SHP77 (cell line): ENCODE results near the gene FOXA2.
"Not testable (repeated sequence)": the region's sequence is repeated elsewhere in the genome, so short reads cannot be mapped to it uniquely, and the experiment has no call there.

Experiments used
- DNase-seq, 2 experiments: peaks; one replicate each; lab custom pipeline; 2025; lab: John Stamatoyannopoulos, UW

FOXA2 gene

GRCh38 chr20:22567944-22568871 lies 16.2 kb downstream of the FOXA2 start:
- no peak for DNase-seq

DNA sequence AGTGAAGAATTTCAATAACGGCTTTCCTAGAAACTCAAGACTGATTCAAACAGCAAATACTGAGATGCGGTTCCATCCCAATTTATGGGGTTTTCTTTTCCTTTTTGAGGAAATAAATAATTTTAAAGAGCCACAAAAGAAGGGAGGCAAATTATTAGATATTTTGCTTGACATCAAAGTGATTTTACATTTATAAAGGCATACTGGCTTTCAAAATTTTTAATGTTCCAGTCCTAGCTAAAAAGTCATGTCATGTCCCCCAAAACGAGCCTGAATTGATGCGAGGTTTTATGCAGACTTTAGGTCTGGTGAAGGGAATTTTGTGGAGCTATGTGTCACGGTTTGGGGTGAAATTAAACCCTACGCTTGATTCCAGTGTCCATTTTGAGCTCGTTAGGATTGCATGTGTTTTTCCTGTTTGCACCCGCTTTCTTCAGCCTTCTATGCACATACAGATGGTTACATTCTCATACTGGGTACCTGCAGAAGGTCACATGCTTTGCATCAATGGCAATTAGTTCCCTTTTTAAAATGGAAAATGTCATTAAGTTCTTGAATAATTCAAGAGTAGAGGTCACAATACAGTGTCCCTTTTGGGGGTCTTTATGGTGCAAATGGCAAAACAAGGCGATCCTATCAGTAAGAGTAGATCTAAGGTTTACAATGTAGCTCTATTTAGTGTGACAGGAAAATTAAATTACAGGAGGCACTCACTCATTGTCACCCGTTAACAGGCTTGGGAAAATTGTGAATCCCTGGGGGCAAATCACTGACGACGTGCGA lies 17.3 kb downstream of the FOXA2 start:
- DNase-seq: no peak

DNA sequence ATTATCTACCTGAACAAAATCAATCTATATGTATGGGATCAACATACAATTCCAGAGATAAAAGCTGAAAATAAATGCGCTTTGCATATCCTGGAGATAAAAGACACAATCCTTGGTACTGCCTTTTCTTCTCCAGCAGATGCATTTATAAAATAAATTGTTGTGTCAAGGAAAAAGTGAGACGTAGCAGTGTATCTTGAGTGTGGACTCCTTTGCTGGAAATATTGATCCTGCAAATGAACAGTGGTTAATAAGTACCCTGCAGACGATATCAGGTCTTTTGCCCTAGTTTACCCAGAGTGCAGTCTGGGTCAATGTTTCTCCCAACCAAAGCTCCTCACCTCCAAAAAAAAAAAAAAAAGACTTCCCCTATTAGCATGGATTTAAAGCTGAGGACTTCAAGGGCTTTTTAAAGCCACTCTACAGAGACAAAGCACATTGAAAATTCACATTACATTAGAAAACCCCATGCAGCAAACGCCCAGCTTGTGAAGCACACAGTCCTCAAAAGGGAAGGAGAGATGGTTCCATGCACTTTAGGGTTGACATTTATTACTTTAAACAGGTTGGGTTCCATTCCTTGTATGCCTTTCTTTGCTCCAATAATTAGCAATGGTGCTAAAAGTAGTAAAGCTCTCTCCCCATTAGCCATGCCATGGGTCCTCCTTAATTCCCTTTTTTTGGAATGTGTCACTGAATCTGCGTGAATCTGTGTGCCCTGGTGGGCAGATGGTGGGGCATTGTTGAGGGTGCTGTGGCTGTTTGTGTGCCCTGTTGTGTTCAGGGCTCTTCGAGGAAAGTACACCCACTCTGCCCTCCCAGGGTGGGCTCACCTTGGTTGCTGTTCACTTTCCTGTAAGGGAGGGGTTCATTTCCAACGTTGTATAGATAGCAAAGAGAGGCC lies 21.1 kb downstream of the FOXA2 start:
- DNase-seq: no peak

- DNase-seq: no peak
Measured at GRCh38 chr20:22562620-22563019, 21.8 kb downstream of the FOXA2 start.

- DNase-seq: no peak
Measured at GRCh38 chr20:22561965-22562577, 22.3 kb downstream of the FOXA2 start.

GRCh38 chr20:22560817-22561216 lies 23.6 kb downstream of the FOXA2 start:
- no peak for DNase-seq

DNA sequence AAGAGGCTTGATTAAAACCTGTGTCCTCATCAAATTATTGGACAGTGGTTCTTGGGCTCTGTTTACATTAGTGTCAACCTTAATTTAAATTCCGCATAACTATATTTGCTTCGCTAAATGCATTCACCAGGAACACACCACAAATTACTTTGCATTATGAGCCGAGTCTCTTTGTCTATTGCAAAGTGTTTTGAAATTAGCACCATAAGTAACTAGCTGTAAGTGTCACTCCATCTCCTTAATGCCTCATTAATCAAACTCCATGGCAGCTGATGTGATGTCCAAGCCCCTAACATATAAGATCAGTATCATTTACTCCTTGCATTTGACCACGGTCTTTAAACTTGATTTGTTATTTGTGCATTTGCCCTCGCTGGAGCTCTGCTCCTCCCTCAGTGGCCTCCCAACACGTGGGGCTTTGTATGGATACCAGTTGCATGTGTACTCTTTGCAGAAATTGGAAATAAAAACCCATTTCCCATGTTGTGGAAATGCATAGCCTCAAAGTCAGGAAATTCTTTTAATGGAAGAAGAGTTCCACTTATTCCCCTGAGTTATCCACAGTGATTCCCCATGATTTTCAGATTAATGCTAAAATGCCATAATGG lies 24.6 kb downstream of the FOXA2 start:
- no peak for DNase-seq

DNA sequence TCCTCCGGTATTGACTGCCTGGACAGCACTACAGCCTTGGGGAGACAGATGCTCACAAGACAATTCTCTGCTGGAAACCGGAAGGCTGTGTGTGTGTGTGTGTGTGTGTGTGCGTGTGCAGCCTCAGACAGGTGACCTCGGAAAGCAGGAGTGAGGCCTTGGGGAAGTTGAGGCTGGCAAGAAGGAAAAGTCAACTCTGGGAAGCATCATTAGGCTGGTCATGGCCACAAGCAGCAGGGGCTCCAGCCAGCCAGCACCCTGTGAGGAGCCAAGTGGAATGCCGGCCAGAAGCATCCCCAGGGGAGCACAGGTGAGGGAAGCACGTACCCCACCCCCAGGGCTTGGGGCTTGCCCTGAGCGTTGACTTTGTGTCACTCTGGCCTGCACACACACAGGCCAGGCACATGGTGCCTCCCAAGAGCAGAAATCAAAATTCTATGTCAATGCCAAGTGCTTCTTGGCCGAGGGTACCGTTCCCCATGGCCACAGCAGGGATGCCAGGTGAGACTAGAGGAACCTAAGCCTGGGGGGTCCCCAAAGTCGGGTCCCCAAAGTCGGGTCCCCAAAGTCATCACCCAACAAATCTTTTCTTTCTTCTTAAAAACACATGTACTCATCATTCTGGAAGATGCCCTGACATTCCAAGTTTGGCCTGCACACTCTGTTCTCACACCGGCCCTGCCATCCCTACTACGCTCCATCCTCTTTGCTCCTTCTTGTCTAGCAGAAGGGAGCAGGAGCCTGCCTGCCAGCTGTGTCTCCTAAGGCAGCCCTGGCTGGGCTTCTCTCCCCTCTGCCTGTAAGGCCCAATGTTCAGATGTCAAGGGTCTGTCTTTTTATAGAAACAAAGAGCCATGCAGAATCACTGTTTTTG lies 26.7 kb downstream of the FOXA2 start:
- DNase-seq: no peak

- no peak for DNase-seq
Measured at GRCh38 chr20:22556565-22557056, 27.8 kb downstream of the FOXA2 start.

DNA sequence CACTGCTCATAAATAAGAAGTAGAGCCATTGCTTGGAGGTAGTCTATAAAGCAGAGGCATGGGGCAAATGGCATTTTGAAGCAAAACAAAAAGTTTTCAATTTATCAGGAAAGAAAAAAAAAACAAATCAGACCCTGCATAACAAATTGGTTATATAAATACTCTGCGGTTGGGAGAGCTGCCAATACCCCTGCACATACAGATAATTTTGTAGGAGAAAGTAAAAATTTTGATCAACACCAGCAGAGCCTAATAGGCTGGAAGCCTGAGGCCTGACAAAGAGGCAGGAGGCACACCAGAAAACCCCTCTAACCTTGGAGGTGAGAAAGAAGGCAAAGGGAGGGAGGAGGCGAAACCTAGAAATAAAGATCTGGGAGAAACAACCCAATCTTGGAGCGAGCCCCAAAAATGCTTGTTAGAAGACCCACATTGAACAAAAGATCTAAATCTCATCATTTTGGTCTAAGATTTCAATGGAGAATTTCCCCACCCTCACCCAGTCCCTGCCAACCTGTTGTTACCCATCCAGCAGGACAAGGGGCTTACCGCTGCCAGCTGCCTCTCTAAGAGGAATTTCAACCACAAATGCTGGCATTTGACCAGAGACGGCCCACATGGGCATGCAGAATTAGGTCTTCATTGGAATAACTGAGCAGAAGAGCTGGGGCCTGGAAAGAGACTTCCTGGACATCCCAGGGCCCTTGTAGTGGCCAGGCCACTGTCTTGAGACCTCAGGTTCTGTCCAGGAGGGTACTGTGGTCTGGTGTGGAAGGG lies 28.4 kb downstream of the FOXA2 start:
- DNase-seq: no peak

DNA sequence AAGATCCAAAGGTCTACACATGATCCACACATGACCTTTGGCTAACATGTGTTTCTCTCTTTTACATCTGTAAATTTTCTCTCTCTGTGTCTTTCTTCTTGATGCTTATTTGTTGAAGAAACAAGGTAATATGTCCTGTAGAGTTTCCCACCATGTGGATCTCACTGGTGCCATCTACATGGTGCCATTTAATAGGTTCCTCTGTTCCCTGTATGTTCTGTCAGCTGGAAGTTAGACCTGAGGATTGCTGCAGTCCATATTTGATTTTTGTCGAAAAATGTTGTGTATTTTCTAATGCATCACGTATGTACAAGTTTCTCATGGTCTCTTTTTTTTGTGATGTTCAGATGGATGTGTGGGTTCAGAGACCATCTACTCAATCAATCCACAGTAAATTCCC lies 30.0 kb downstream of the FOXA2 start:
- DNase-seq: no peak

DNA sequence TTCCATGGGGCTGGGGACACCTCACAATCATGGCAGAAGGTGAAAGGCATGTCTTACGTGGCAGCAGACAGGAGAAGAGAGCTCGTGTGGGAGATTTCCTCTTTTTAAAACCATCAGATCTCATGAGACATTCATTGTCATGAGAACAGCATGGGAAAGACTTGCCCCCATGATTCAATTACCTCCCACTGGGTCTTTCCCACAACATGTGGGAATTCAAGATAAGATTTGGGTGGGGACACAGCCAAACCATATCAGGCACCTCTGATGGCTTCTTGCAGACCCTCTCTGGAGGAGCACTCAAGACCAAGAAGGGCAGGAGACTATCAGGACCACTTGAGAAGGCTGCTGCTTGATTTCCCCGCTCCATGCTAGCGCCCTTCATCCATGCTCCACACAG lies 33.9 kb downstream of the FOXA2 start:
- not testable (repeated sequence) for DNase-seq

- DNase-seq: no peak
Measured at GRCh38 chr20:22548040-22548439, 36.3 kb downstream of the FOXA2 start.

- DNase-seq: peak; percentile 12 to 20
Measured at GRCh38 chr20:22546344-22546743, 38.0 kb downstream of the FOXA2 start.

GRCh38 chr20:22545045-22545444 lies 39.3 kb downstream of the FOXA2 start:
- DNase-seq: no peak

DNA sequence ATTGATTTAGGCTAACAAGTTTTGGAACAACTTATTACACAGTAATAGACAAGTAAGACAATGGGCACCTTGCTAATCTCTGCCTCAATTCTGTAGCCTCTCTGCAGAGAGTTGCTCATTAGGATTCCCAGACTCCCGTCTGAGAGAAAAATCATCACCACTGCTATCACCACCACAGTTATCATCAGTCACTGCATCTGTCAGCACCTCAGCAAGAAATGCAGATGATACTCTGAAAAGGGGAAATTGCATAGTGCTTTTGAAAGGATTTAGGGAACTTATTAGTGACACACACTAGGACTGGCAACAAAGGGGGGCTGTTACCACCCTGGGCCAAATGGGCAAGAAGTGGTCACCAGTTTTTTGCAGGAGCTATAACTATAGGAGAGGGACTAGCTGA lies 39.9 kb downstream of the FOXA2 start:
- no peak for DNase-seq

DNA sequence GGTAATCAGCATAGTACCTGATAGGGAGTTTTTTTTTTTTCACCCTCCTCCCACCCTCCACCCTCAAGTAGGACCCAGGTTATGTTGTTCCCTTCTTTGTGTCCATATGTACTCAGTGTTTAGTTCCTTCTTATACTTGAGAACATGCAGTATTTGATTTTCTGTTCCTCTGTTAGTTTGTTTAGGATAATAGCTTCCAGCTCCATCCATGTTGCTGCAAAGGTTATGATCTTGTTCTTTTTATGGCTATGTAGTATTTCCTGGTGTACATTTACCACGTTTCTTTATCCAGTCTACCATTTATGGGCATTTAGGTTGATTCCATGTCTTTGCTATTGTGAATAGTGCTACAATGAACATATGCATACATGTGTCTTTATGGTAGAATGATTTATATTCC lies 41.9 kb downstream of the FOXA2 start:
- DNase-seq: no peak

DNA sequence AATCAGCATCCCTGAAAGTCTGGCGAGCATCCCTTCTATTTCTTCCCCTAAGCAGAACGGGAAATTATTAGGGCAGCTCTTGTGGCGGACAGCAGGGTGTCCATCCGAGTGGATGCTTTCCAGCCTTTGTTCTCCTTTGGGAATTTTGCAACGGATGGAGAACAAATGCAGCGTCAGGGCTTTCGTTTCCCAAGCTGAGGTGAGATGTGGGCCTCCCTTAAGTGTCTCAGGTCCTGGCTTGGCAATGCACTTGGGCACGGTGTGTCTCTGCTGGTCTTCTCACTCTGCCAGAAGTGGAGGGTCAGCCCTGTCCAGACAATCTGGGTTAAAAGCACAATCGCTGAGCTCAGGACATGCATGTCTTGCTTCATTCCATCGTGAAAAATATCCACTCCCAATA lies 43.5 kb downstream of the FOXA2 start:
- DNase-seq: no peak
